NT2/D1 (cell line): ENCODE measurements around the gene CLCF1.

Experiments used
- SUZ12 ChIP-seq: IDR thresholded peaks from 2 replicates; pipeline ENCODE4 v1.6.1; 2011; ENCODE audit not compliant: insufficient read length, insufficient read depth; ENCODE audit errors: extremely low read depth
- ZNF274 ChIP-seq: IDR thresholded peaks from 2 replicates; pipeline ENCODE4 v1.6.1; 2011; ENCODE audit warnings: mild to moderate bottlenecking, low read depth, low read length

GRCh38 chr11:67416416-67417335 is 43.3 kb upstream of the CLCF1 start:
- no peak for TF ChIP-seq SUZ12
- TF ChIP-seq ZNF274, result no peak
